ENCODE results near the gene GRIK4.
"Not testable (repeated sequence)": the region's sequence is repeated elsewhere in the genome, so short reads cannot be mapped to it uniquely, and the experiment has no call there.

The GRIK4 gene

DNA sequence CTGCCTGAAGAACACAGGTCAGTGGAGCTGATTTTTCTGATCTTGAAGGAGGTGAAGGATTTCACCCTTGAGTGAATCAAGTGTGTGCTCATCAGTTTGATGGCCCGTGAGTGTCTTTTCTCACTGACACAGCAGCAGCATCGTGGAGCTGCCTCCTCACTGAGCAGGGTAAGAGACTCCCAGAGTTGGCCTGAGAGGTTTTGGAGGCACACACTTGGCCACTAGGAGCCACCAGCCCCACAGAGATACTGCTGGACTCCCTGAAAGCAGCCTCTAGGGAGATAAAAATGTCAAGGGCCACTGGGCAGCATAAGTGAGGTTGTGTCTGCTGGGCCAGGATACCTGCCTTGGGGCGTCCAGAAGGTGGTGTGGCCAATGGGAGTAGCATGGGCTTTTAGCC is 245.4 kb downstream of the GRIK4 start:
- no peak for DNase-seq

- no peak for DNase-seq
These were observed 247.5 kb downstream of the GRIK4 start for GRCh38 chr11:120759046-120759445.

DNA sequence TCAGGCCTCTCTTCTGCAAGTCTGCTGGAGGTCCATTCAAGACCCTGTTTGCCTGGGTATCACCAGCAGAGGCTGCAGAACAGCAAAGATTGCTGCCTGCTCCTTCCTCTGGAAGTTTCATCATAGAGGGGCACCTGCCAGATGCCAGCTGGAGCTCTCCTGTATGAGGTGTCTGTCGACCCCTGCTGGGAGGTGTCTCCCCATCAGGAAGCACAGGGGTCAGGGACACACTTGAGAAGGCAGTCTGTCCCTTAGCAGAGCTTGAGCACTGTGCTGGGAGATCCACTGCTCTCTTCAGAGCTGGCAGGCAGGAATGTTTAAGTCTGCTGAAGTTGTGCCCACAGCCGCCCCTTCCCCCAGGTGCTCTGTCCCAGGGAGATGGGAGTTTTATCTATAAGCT is 254.2 kb downstream of the GRIK4 start:
- DNase-seq, result not testable (repeated sequence)

DNA sequence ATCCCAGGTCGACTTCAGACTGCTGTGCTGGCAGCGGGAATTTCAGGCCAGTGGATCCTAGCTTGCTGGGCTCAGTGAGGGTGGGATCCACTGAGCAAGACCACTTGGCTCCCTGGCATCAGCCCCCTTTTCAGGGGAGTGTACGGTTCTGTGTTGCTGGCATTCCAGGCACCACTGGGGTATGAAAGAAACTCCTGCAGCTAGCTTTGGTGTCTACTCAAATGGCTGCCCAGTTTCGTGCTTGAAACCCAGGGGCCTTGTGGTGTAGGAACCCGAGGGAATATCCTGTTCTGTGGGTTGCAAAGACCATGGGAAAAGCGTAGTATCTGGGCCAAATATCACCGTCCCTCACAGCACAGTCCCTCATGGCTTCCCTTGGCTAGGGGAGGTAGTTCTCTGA is 254.8 kb downstream of the GRIK4 start:
- DNase-seq, result no peak

- no peak for DNase-seq
These were observed 257.4 kb downstream of the GRIK4 start for GRCh38 chr11:120768949-120769348.

DNA sequence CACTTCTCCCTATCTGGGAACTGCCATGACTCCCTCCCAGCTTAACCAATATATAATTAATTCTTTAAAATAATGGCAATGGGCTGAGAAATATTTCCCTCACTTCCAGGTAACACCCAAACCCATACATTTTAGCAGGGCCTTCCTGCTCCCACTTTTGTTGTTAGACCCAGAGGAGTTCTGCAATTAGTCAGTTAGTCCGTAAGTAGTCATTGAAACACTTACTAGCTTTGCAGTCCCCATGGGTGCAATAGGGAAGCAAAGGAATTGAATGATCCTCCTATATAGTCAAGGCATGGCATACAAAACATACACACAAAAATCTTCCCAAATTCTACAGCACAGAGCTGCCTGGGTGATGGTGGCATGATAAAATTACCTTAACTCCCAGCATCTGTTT is 258.4 kb downstream of the GRIK4 start:
- DNase-seq, result no peak

GRCh38 chr11:120771551-120772060 is 260.1 kb downstream of the GRIK4 start:
- no peak for DNase-seq

- no peak for DNase-seq
These were observed 262.0 kb downstream of the GRIK4 start for GRCh38 chr11:120773501-120774031.

GRCh38 chr11:120774591-120775386 is 263.2 kb downstream of the GRIK4 start:
- DNase-seq, result no peak

DNA sequence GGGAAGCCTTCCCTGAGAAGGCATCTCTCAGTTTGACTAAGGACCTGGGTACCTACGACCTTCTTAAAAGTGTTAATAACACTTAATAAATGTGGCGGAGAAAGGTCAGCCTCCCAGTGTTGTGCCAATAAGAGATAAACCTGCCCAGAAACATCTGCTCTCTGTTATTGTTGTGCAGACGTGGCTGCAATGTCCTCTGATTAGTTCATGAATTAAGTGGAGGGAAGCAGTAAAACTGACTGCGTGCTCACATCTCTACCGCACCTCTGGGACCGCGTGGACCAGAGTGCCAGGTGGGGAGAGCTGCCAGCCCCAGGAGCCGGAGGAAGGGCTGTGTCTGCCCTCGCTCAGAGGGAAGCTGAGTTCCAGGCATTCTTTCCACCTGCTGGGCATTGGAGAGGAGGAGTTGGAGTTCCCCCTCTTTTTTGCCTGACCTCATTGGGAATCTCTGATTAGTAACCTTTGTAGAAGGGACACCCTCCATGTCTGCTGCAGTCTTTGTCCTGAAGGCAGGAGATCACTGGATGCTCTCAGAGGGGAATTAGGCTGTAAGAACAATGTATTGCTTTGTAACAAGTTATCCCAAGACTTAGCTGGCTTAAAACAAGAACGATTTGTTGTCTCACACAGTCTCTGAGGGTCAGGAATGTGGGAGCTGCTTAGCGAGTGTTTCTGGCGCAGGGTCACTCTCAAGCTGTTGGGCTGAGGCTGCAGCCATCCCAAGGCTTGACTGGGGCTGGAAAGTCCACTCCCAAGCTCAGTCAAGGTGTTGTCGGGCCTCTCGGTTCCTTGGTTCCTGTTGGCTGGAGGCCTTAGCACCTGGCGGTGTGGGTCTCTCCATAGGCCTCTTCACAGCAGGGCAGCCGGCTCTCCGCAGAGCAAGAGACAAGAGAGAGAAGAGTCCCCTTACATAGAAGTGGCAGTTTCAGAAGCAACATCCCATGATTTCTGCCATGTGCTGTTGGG is 264.7 kb downstream of the GRIK4 start:
- DNase-seq, result no peak

- DNase-seq, result no peak
These were observed 267.3 kb downstream of the GRIK4 start for GRCh38 chr11:120778685-120779490.

GRCh38 chr11:120780239-120780638 is 268.7 kb downstream of the GRIK4 start:
- no peak for DNase-seq

- no peak for DNase-seq
These were observed 270.1 kb downstream of the GRIK4 start for GRCh38 chr11:120781486-120782120.

GRCh38 chr11:120784566-120785251 is 273.2 kb downstream of the GRIK4 start:
- DNase-seq, result no peak

- DNase-seq, result no peak
These were observed 274.0 kb downstream of the GRIK4 start for GRCh38 chr11:120785576-120785975.

GRCh38 chr11:120786206-120786735 is 274.7 kb downstream of the GRIK4 start:
- no peak for DNase-seq

- not testable (repeated sequence) for DNase-seq
These were observed 275.7 kb downstream of the GRIK4 start for GRCh38 chr11:120787224-120787623.

- DNase-seq, result no peak
These were observed 277.8 kb downstream of the GRIK4 start for GRCh38 chr11:120789391-120789790.

- no peak for DNase-seq
These were observed 280.8 kb downstream of the GRIK4 start for GRCh38 chr11:120792306-120792705.

DNA sequence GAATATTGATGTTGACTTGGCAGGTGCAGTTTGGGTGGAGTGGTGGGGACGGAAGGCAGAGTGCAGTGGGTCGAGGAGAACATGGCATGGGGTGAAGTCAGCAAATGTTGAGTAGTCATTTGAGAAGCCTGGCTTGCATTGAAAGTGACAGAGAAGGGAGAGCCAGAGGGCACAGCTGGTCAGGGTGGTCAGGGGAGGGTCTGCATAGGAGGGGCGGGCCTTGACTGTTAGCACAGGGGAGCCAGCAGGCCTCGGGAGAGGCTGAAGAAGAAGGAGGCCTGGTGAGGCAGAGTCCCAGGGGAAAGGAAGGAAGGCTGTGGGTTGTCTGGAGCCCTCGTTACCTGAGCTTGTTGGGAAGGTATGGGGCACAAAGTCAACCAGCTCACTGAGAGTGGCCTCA is 281.6 kb downstream of the GRIK4 start:
- no peak for DNase-seq

Data from NCI-H187 (cell line).